Mesothelial cell of epicardium (in vitro differentiated cells): Measurements from ENCODE around the gene MATR3. TPM values are rescaled to one million over a fixed set of nuclear protein-coding genes. Genes with fewer than 3 reads are reported as not detected.

Source experiments
- DNase-seq, 2 experiments: peaks; one replicate each; pipeline ENCODE4 v3.0.0; 2021; ENCODE audit warnings: low spot score in 2 of 2; ENCODE audit not compliant: unreplicated experiment in 2 of 2
- H3K27ac Mint-ChIP-seq: 2 replicates; pipeline ENCODE4 v1.8.0; 2021; ENCODE audit warnings: mixed read lengths
- H3K27me3 Mint-ChIP-seq: 2 replicates; pipeline ENCODE4 v1.8.0; 2021; ENCODE audit warnings: low read depth, mixed read lengths
- H3K36me3 Mint-ChIP-seq: 2 replicates; pipeline ENCODE4 v1.8.0; 2021; ENCODE audit warnings: mixed read lengths
- H3K4me1 Mint-ChIP-seq: 2 replicates; pipeline ENCODE4 v1.8.0; 2021; ENCODE audit warnings: mixed read lengths
- H3K4me3 Mint-ChIP-seq: 2 replicates; pipeline ENCODE4 v1.8.0; 2021; ENCODE audit warnings: mild to moderate bottlenecking, moderate library complexity, mixed read lengths
- H3K9me3 Mint-ChIP-seq: 2 replicates; pipeline ENCODE4 v1.8.0; 2021; ENCODE audit warnings: mixed read lengths
- CTCF ChIP-seq: fragments of 200-600 bp; sonication (generic); IDR thresholded peaks from one replicate; pipeline ENCODE4 v1.5.0; 2021; ENCODE audit warnings: antibody characterized with exemption; ENCODE audit not compliant: unreplicated experiment
- total RNA-seq: library from RNA; stranded (reverse); gene quantifications from 3 replicates; pipeline ENCODE4 v1.2.1, GENCODE V29; 2021

The MATR3 gene
- total RNA-seq, 1 donor from 2014 or later = 318 TPM

GRCh38 chr5:139251281-139251687 is 42.3 kb upstream of the MATR3 start:
- Mint-ChIP-seq H3K4me3 (no peak overlapping the region), H3K36me3 (no peaks in the 10 kb centered on the region), H3K4me1 (peaks cover 12% of the 10 kb centered on the region), H3K27me3 (no peaks in the 10 kb centered on the region), H3K27ac (no peak overlapping the region), H3K9me3 (no peaks in the 10 kb centered on the region)
- no peak for DNase-seq
- no peak for TF ChIP-seq CTCF

GRCh38 chr5:139251695-139252288 is 41.7 kb upstream of the MATR3 start:
- Mint-ChIP-seq H3K4me1 (peaks cover 8% of the 10 kb centered on the region), H3K9me3 (no peaks in the 10 kb centered on the region), H3K4me3 (no peak overlapping the region), H3K36me3 (no peaks in the 10 kb centered on the region), H3K27ac (no peak overlapping the region), H3K27me3 (no peaks in the 10 kb centered on the region)
- TF ChIP-seq CTCF = no peak
- DNase-seq = no peak

- peaks cover 1% of the 10 kb centered on the region for H3K4me1 Mint-ChIP-seq
- TF ChIP-seq CTCF = no peak
- DNase-seq = no peak
- no peaks in the 10 kb centered on the region for H3K27me3 Mint-ChIP-seq
- no peaks in the 10 kb centered on the region for H3K36me3 Mint-ChIP-seq
- no peaks in the 10 kb centered on the region for H3K9me3 Mint-ChIP-seq
- no peak overlapping the region for H3K27ac Mint-ChIP-seq
- H3K4me3 Mint-ChIP-seq = no peak overlapping the region
Measured at GRCh38 chr5:139253115-139253514, 40.4 kb upstream of the MATR3 start.

GRCh38 chr5:139256820-139257219 is 36.7 kb upstream of the MATR3 start:
- no peaks in the 10 kb centered on the region for H3K27me3 Mint-ChIP-seq
- H3K9me3 Mint-ChIP-seq = no peaks in the 10 kb centered on the region
- no peak overlapping the region for H3K27ac Mint-ChIP-seq
- TF ChIP-seq CTCF = no peak
- H3K4me3 Mint-ChIP-seq = no peak overlapping the region
- no peaks in the 10 kb centered on the region for H3K36me3 Mint-ChIP-seq
- DNase-seq = no peak
- H3K4me1 Mint-ChIP-seq = peaks cover 3% of the 10 kb centered on the region

GRCh38 chr5:139262059-139262741 is 31.3 kb upstream of the MATR3 start:
- peak overlapping the region; percentile 90 for H3K27ac Mint-ChIP-seq

More at GRCh38 chr5:139262059-139262741, 31.3 kb upstream of the MATR3 start:
- DNase-seq = no peak
- no peak overlapping the region for H3K4me3 Mint-ChIP-seq
- peaks cover 13% of the 10 kb centered on the region for H3K4me1 Mint-ChIP-seq
- no peaks in the 10 kb centered on the region for H3K36me3 Mint-ChIP-seq
- no peak for TF ChIP-seq CTCF
- no peaks in the 10 kb centered on the region for H3K9me3 Mint-ChIP-seq
- no peaks in the 10 kb centered on the region for H3K27me3 Mint-ChIP-seq
